Neural cell (in vitro differentiated cells): ENCODE data around the gene LIN9. TPM values are rescaled to one million over a fixed set of nuclear protein-coding genes. Genes with fewer than 3 reads are reported as not detected.

Source experiments
- H2AFZ ChIP-seq: fragments of 200-600, 300-800 bp; sonication (generic), shearing (Covaris generic); 2 replicates; pipeline ENCODE4 v1.6.0; 2014; ENCODE audit warnings: low read depth, mild to moderate bottlenecking, antibody characterized with exemption, low read length, moderate library complexity
- H3F3A ChIP-seq: fragments of 200-600 bp; shearing (Covaris generic); 2 replicates; pipeline ENCODE4 v1.6.1; 2016; ENCODE audit warnings: mild to moderate bottlenecking, moderate library complexity, mixed read lengths, antibody characterized with exemption, low read length; ENCODE audit not compliant: insufficient read depth, poor library complexity, severe bottlenecking
- H3K27ac ChIP-seq: fragments of 200-600, 300-800 bp; sonication (generic), shearing (Covaris generic); 2 replicates; pipeline ENCODE4 v1.5.1; 2014; ENCODE audit warnings: mild to moderate bottlenecking, low read length, moderate library complexity
- H3K27me3 ChIP-seq: fragments of 300-800, 200-600 bp; sonication (generic), shearing (Covaris generic); 2 replicates; pipeline ENCODE4 v1.6.0; 2014; ENCODE audit warnings: mild to moderate bottlenecking, low read depth, low read length, moderate library complexity; ENCODE audit not compliant: insufficient read depth
- H3K36me3 ChIP-seq: fragments of 300-800, 200-600 bp; sonication (generic), shearing (Covaris generic); 2 replicates; pipeline ENCODE4 v1.5.1; 2014; ENCODE audit warnings: mild to moderate bottlenecking, antibody characterized with exemption, low read length, moderate library complexity; ENCODE audit not compliant: insufficient read depth
- H3K4me2 ChIP-seq: fragments of 300-800, 200-600 bp; sonication (generic), shearing (Covaris generic); 2 replicates; pipeline ENCODE4 v1.6.0; 2014; ENCODE audit warnings: mild to moderate bottlenecking, low read length
- H3K4me3 ChIP-seq: fragments of 300-800, 200-600 bp; sonication (generic), shearing (Covaris generic); 2 replicates; pipeline ENCODE4 v1.5.1; 2014; ENCODE audit warnings: mild to moderate bottlenecking, low read length, moderate library complexity
- H3K79me2 ChIP-seq: fragments of 200-600 bp; shearing (Covaris generic); replicated peaks from 2 replicates; pipeline ENCODE4 v1.6.0; 2014; ENCODE audit warnings: mild to moderate bottlenecking, low read length, moderate library complexity; ENCODE audit not compliant: insufficient read depth
- H3K9ac ChIP-seq: fragments of 300-800, 200-600 bp; sonication (generic), shearing (Covaris generic); 2 replicates; pipeline ENCODE4 v1.6.1; 2016; ENCODE audit warnings: mild to moderate bottlenecking, low read length, mixed read lengths
- H3K9me2 ChIP-seq: fragments of 200-600 bp; shearing (Covaris generic); 2 replicates; pipeline ENCODE4 v1.6.1; 2016; ENCODE audit warnings: mild to moderate bottlenecking, low read length, mixed read lengths; ENCODE audit not compliant: insufficient read depth
- H3K9me3 ChIP-seq: fragments of 200-600, 300-800 bp; sonication (generic), shearing (Covaris generic); 2 replicates; pipeline ENCODE4 v1.6.1; 2016; ENCODE audit warnings: mild to moderate bottlenecking, mixed run types, low read length, moderate library complexity, mixed read lengths
- H4K20me1 ChIP-seq: fragments of 200-600 bp; shearing (Covaris generic); 2 replicates; pipeline ENCODE4 v1.6.1; 2016; ENCODE audit warnings: mild to moderate bottlenecking, mixed run types; ENCODE audit not compliant: insufficient read depth
- CTCF ChIP-seq: fragments of 450-650 bp; IDR thresholded peaks from 2 replicates; pipeline ENCODE4 v1.5.1; 2014; ENCODE audit warnings: antibody characterized with exemption, mild to moderate bottlenecking, moderate library complexity; ENCODE audit not compliant: poor library complexity, severe bottlenecking
- EP300 ChIP-seq: fragments of 450-650 bp; conservative IDR thresholded peaks from 2 replicates; pipeline ENCODE4 v1.6.1; 2014; ENCODE audit warnings: antibody characterized with exemption, mild to moderate bottlenecking, moderate library complexity; ENCODE audit not compliant: poor library complexity, severe bottlenecking
- EZH2 ChIP-seq: fragments of 200-600, 300-800 bp; shearing (Covaris generic), sonication (generic); IDR thresholded peaks from 2 replicates; pipeline ENCODE4 v1.6.1; 2014; ENCODE audit warnings: antibody characterized with exemption, low read length, borderline replicate concordance, mild to moderate bottlenecking; ENCODE audit not compliant: insufficient read depth, poor library complexity, severe bottlenecking
- MXI1 ChIP-seq: fragments of 450-650 bp; conservative IDR thresholded peaks from 2 replicates; pipeline ENCODE4 v1.6.1; 2014; ENCODE audit warnings: antibody characterized with exemption, mild to moderate bottlenecking; ENCODE audit not compliant: poor library complexity, severe bottlenecking
- POLR2AphosphoS5 ChIP-seq: IDR thresholded peaks from 2 replicates; pipeline ENCODE4 v1.6.1; 2012
- RAD21 ChIP-seq: fragments of 450-650 bp; conservative IDR thresholded peaks from 2 replicates; pipeline ENCODE4 v1.6.1; 2014; ENCODE audit warnings: antibody characterized with exemption, mild to moderate bottlenecking, moderate library complexity
- REST ChIP-seq: IDR thresholded peaks from 2 replicates; pipeline ENCODE4 v1.6.1; 2012; ENCODE audit warnings: borderline replicate concordance
- SMC3 ChIP-seq: fragments of 450-650 bp; conservative IDR thresholded peaks from 2 replicates; pipeline ENCODE4 v1.6.1; 2014; ENCODE audit warnings: antibody characterized with exemption, mild to moderate bottlenecking, moderate library complexity; ENCODE audit not compliant: poor library complexity
- TAF1 ChIP-seq: IDR thresholded peaks from 2 replicates; pipeline ENCODE4 v1.6.1; 2012; ENCODE audit warnings: low read depth
- polyA plus RNA-seq: library from polyadenylated mRNA; depleted of rRNA; stranded (reverse); fragments of >200 nt; gene quantifications from 2 replicates; pipeline ENCODE4 v1.2.3, GENCODE V29; 2014

The LIN9 gene
- polyA plus RNA-seq, 1 donor from 2014 or later, result 11.9 TPM

- TF ChIP-seq EP300, result no peak
- H3K9ac ChIP-seq, result no peak overlapping the region
- no peaks in the 10 kb centered on the region for H3K9me3 ChIP-seq
- no peaks in the 10 kb centered on the region for H4K20me1 ChIP-seq
- no peaks in the 10 kb centered on the region for H3K79me2 ChIP-seq
- no peaks in the 10 kb centered on the region for H3K27me3 ChIP-seq
- H2AFZ ChIP-seq, result no peak overlapping the region
- H3K4me3 ChIP-seq, result no peak overlapping the region
- no peak overlapping the region for H3K4me2 ChIP-seq
- no peak overlapping the region for H3K27ac ChIP-seq
- H3K9me2 ChIP-seq, result no peaks in the 10 kb centered on the region
- no peaks in the 10 kb centered on the region for H3F3A ChIP-seq
- no peaks in the 10 kb centered on the region for H3K36me3 ChIP-seq
Measured at GRCh38 chr1:226248796-226249195, 60.2 kb downstream of the LIN9 start.

- H4K20me1 ChIP-seq, result no peaks in the 10 kb centered on the region
- no peaks in the 10 kb centered on the region for H3K79me2 ChIP-seq
- no peak overlapping the region for H2AFZ ChIP-seq
- H3K4me3 ChIP-seq, result no peak overlapping the region
- no peak overlapping the region for H3K9ac ChIP-seq
- H3K27me3 ChIP-seq, result no peaks in the 10 kb centered on the region
- TF ChIP-seq EP300 (no peak), EZH2 (no peak), POLR2AphosphoS5 (no peak), TAF1 (no peak), REST (no peak), SMC3 (no peak), RAD21 (no peak), CTCF (no peak), MXI1 (no peak)
- no peaks in the 10 kb centered on the region for H3F3A ChIP-seq
- no peak overlapping the region for H3K4me2 ChIP-seq
- no peaks in the 10 kb centered on the region for H3K36me3 ChIP-seq
- H3K27ac ChIP-seq, result no peak overlapping the region
- H3K9me3 ChIP-seq, result no peaks in the 10 kb centered on the region
- H3K9me2 ChIP-seq, result no peaks in the 10 kb centered on the region
Measured at GRCh38 chr1:226248091-226248490, 60.9 kb downstream of the LIN9 start.

- TF ChIP-seq RAD21 (no peak), EP300 (no peak), TAF1 (no peak), REST (no peak)
- Histone ChIP-seq H3K4me2 (no peak overlapping the region), H4K20me1 (no peaks in the 10 kb centered on the region), H3K9me3 (no peaks in the 10 kb centered on the region), H3K27ac (no peak overlapping the region), H3K79me2 (no peaks in the 10 kb centered on the region), H3K9me2 (no peaks in the 10 kb centered on the region), H3K27me3 (no peaks in the 10 kb centered on the region), H3K4me3 (no peak overlapping the region), H2AFZ (no peak overlapping the region), H3F3A (no peaks in the 10 kb centered on the region), H3K9ac (no peak overlapping the region), H3K36me3 (no peaks in the 10 kb centered on the region)
Measured at GRCh38 chr1:226239421-226239820, 69.5 kb downstream of the LIN9 start.
